NCI-H226 (cell line): ENCODE results near the gene PRSS33.

Experiments
- DNase-seq: peaks from one replicate; pipeline ENCODE4 v3.0.0-alpha.2; 2015

PRSS33 gene

DNA sequence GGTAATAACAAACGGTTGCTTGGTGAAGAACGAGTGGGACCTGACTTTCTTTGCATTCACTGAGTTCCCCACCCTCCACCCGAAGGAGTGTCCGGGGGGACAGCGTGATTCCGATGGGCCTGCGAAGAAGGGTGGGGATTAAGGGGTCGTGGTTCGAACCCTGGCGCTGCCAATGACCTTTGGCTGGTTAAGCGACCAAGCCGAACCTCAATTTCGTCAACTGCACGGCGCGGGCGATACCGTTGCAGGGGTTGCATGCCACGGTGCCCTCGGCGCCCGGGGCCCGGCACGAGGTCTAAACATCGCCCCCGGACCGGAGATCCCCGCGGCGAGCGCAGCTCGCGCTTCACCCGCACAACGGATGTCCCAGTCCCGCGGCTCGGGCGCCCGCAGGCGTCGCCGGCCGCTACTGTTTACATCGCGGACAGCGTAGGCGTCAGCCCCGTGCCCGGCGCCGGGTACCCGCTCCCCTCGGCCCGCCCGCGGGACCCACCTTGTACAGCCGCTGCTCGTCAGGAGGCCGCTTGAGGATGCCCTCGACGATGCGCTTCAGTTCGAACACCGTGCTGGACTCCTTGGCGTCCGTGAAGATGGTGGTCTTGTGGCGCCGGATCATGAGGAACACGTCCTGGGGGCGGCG is 10.7 kb downstream of the PRSS33 start:
- no peak for DNase-seq

DNA sequence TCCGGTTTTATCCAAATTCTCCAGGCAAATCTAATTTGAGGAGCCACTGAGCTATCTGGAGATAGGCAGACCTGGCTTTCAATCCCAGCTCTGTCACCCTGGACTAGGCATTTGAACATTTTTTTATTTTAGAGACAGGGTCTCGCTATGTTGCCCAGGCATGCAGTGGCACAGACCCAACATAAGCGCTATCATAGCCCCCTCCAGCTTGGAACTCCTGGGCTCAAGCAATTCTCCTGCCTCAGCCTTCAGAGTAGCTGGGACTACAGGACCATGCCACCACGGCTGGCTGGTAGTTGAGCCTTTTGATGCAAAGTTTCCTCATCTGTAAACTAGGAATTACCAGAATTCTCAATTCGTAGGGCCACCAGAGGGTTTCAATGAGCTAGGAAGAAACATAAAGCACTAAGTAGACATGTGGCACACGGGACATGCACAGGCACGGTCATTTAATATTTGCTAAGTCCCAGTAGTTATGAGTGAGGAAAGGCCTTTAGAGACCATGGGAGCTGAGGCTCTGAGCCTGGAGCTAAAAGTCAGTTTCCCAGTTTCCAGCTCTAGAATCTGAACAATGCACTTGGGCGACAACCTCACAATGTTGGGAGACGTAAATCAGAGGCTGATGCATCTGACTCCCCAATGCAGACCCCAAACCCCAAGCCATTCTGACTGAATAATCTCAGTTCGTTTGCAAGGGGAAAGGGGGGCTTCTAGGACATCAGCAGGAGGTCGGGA is 11.4 kb downstream of the PRSS33 start:
- no peak for DNase-seq

DNA sequence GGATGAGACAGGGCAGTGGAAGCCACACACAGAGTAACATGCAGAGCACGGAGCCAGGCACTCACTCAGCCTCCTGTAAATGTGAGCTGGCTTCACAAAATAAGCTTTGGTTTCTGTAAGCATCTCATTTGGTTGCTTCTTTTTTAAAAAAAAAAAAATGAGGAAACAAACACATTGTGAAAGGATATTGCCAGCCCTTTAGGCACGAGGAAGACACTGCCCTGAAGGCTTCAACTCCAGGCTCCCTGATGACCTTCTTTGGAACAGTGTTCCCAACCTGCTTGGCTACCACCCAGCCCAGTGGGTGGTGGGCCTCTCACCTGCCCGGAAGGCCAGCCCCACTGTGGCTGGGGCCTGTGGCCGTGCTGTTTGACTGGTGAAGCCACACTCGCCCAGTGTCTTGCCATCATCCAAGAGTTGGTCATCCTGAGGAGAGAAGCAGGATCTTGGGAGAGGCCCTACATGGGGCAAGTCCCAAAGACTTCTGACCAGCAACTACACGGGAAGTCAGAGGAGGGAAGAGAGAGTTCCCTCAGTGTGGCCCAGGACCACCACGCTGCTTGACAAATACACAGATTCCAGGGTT is 12.1 kb downstream of the PRSS33 start:
- no peak for DNase-seq

DNA sequence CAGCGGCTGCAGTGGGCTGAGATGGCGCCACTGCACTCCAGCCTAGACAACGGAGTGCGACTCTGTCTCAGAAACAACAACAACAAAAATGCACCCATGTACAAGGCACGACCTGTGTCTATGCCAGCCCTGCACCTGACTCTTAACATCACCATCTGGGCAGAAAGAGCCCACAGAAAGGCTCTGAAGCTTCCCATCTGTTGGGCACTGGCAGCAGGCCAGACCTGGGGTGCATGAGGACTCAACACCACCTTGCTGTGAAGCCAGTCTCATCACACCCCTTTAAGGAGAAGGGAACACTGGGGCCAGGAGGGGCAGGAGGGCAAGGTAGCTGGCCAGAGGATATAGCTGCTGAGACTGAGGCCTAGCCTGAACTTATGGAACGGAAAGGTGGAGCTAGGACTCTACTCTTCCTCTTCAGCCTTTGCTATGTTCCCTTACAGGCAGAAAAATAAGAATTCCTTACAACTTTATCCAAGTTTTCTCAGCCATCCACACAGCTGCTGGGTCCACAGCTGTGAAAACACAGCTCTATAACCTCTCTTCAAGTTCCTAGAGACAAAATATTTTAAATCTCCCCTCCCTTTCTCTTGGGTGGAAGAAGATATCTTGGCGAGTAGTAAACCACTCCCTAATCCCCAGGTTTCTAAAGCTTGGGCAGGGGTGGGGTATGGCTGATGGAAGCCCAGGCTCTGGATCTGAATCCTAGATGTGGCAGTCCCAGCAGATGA is 13.0 kb downstream of the PRSS33 start:
- DNase-seq = no peak

DNA sequence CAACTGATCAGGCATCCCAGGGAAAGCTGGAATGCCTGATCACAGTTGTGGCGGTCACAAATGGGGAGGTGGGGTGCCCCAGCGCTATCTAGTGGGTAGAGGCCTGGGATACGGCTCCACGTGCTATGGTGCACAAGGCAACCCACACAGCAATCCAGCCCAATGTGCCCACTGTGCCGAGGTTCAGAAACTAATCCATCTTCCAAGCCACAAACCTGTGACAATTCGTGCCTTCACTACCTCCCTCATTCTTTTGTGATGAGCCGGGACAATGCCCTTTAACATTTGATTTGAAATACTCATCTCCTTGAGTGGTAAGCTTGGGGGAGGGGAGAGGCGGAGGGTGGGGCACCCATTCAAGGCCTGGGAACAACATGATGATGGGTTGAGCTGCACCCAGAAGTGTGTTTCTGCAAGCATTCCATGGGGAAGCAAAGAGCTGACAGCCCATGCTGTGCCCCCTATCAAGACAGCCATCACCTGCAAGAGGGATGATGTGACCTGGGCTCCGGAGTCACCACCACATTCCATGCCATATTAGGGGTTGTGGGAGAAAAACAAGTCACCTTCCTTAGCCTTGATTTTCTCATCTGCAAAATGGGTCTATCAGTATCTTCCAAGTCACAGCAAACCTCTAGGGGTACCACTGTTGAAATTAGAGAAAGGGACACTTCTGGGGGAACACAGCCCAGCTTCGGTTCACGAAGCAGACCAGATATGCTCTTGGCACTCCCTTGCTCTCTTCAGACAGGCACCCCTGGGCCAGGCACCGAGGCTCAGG is 14.0 kb downstream of the PRSS33 start:
- no peak for DNase-seq

DNA sequence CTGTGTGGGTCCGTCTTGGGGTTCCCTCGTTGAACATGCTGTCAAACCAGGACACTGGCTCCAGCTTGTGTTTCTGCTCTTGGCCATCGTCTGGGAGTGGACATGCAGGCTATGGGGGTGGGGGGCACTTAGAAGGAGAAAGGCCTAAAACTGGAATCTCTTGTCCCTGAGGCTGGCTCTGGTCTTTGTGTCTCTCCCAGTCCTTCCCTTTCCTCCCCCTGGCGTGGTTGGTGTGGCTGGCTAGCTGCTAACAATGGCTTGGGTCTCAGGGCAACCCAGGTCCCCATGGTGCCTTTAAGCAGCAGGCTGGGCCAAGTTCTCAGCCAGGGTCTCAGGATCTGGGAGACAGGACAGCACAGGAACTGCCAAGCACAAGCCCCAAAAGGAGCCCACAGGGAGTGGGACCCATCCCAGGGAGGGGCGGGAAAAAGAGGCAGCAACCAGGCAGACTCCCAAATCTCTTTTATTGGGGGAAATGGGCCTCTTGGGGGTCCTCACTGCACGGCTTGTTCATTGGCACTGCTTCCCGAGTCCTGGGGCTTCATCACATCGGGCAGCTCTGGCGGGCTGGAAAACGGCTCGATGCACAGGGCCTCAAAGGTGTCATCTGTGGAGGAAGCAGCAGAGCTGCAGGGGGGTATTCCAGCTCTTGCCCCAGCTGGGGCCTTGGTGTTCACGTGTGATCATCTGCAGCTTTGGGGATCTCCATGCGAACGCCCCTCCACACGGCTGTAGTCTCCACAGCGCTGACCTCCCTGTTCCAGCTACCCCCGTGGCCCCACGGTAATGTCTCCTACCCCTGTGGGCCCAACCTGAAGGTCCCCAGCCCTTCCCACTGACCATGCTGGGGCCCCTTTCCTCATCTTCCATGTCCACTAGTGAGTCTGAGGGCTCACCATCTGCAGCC is 15.6 kb downstream of the PRSS33 start:
- no peak for DNase-seq

DNA sequence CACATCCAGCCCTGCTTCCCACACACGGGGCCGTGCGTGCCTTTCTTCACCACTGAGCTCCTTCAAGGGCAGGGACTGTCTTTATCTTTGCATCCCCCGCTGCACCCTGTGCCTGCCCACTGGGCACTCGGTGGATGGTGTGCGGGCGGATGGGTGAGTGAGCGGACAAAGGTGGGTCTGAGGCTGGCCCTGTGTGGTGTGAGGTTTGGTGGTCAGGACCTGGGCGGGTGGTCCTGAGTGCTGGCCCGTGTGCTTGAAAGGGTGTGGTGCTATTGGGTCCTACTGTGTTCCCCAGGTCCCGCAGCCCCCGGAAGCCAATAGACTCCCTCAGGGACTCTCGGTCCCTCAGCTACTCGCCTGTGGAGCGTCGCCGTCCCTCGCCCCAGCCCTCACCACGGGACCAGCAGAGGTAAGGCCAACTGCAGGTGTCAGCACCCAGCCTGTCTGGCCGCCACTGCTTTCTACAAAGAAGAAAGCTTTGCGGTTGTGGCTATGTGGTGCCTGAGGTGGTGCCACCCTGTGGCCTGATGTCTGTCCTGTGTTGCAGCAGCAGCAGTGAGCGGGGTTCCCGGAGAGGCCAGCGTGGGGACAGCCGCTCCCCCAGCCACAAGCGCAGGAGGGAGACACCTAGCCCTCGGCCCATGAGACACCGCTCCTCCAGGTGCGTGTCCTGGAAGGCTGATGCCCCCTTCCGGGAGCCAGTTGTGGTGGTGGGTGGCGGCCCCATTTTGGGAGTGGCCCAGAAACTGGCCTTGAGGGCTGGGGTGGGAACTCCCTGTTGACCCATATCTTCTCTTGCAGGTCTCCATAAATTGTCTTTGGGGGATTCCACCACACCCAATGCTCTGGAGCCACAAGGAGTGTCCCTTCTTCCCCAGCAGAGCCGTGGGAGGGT is 17.1 kb downstream of the PRSS33 start:
- DNase-seq = no peak

DNA sequence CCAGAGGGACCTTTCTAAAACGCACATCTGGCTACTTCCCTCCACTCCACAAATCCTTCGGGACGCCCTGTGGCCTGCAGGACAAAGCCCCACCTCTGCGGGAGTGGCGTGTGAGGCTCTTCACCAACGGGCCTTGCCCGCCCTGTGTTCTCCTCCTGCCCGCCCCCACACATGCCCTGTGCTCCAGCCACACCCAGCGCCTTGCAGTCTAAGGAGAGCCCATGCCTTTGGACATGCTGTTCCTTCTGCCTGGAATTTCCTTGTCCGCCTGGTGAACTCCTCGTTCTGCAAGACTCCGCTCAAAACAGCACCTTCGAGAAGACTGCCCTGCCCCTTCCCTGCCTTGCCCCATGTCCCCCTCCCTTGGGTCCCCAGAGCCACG is 17.7 kb downstream of the PRSS33 start:
- DNase-seq = peak; percentile 44

DNA sequence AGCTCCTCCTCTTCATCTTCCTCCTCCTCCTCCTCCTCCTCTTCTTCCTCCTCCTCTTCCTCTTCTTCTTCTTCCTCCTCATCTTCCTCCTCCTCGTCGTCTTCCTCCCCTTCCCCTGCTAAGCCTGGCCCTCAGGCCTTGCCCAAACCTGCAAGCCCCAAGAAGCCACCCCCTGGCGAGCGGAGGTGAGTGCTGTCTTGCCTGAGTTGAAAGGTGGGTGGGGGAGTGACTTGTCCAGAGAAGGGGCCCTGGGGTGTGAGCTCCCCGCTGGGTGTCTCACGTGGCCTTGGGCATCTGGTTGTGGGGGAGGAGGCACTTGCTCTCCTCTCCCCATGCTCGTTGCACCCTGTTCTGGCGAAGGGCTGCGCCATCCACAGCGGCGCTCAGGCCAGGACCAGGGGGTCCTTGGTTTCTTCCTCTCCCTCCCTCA is 18.2 kb downstream of the PRSS33 start:
- DNase-seq = no peak

DNA sequence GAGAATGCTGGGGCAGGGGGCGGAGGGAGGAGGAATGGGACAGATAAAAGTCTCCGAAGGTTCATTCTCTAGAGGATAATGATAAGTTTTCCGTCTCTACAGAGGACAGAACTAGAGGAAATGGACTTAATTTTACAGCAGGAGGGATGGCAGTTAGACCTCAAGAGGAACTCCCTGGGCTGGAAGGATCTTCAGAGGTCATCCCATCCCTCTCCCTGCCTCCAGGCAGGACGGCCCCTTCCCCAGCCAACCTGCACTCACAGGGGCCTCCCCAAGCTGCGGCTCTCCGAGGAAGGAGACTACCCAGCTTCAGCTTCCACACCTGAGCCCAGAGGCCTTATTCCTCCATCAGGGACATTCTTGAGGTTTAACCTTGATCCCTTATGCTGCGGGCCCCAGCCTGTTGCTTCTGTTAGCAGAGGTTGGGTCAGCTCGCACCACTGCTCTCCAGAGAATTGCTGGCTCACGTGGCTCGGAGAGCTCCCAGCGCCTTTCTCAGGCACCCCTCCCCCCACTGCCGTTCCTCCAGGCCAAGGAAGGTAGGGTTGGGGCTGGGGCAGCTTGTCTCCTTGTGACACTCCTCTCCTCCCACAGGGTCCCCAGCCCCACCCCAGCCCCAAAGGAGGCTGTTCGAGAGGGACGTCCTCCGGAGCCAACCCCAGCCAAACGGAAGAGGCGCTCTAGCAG is 18.8 kb downstream of the PRSS33 start:
- no peak for DNase-seq

DNA sequence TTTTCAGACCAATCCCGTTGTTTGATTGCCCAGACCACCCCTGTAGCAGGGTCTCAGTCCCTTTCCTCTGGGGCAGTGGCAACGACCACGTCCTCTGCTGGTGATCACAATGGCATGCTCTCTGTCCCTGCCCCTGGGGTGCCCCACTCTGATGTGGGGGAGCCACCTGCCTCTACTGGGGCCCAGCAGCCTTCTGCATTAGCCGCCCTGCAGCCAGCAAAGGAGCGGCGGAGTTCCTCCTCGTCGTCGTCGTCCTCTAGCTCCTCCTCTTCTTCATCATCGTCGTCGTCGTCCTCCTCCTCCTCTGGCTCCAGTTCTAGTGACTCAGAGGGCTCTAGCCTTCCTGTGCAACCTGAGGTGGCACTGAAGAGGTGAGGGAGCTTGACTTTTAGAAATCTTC is 19.5 kb downstream of the PRSS33 start:
- DNase-seq = no peak

DNA sequence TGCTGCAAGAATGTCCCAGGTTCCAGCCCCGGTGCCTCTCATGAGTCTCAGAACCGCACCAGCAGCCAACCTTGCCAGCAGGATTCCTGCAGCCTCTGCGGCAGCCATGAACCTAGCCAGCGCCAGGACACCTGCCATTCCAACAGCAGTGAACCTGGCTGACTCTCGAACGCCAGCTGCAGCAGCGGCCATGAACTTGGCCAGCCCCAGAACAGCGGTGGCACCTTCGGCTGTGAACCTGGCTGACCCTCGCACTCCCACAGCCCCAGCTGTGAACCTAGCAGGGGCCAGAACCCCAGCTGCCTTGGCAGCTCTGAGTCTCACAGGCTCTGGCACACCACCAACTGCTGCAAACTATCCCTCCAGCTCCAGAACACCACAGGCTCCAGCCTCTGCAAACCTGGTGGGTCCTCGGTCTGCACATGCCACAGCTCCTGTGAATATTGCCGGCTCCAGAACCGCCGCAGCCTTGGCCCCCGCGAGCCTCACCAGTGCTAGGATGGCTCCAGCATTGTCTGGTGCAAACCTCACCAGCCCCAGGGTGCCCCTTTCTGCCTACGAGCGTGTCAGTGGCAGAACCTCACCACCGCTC is 20.1 kb downstream of the PRSS33 start:
- DNase-seq = no peak

DNA sequence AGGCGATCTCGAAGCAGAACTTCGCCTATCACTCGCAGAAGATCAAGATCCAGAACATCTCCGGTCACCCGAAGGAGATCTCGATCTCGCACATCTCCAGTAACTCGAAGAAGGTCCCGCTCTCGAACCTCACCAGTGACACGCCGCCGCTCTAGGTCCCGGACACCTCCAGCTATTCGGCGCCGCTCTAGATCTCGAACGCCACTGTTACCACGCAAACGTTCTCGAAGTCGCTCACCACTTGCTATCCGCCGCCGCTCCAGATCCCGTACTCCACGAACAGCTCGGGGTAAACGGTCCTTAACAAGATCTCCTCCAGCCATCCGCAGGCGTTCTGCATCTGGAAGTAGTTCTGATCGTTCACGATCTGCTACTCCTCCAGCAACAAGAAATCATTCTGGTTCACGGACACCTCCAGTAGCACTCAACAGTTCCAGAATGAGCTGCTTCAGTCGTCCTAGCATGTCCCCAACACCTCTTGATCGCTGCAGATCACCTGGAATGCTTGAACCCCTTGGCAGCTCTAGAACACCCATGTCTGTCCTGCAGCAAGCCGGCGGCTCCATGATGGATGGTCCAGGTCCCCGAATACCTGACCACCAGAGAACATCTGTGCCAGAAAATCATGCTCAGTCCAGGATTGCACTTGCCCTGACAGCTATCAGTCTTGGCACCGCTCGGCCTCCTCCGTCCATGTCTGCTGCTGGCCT is 20.8 kb downstream of the PRSS33 start:
- no peak for DNase-seq

DNA sequence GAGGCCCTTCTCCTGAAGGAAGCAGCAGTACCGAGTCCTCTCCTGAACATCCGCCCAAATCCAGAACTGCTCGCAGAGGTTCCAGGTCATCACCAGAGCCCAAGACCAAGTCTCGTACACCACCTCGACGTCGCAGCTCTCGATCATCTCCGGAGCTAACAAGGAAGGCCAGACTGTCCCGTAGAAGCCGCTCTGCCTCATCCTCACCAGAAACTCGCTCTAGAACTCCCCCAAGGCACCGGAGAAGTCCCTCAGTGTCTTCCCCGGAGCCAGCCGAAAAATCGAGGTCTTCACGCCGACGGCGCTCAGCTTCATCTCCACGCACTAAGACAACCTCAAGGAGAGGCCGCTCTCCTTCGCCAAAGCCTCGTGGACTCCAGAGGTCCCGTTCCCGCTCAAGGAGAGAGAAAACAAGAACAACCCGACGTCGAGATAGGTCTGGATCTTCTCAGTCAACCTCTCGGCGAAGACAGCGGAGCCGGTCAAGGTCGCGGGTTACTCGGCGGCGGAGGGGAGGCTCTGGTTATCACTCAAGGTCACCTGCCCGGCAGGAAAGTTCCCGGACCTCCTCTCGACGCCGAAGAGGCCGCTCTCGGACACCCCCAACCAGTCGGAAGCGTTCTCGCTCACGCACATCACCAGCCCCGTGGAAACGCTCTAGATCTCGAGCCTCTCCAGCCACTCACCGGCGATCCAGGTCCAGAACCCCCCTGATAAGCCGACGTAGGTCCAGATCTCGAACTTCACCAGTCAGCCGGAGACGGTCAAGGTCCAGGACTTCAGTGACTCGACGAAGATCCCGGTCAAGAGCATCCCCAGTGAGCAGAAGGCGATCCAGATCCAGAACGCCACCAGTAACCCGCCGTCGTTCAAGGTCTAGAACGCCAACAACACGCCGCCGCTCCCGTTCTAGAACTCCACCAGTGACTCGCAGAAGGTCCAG is 21.6 kb downstream of the PRSS33 start:
- DNase-seq = no peak

DNA sequence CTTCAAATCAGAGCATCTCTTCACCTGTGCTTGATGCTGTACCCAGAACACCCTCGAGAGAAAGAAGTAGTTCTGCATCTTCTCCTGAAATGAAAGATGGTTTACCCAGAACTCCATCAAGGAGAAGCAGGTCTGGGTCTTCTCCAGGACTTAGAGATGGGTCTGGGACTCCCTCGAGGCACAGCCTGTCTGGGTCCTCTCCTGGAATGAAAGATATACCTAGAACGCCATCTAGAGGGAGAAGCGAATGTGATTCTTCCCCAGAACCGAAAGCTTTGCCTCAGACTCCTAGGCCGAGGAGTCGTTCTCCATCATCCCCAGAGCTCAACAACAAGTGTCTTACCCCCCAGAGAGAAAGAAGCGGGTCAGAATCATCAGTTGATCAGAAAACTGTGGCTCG is 22.6 kb downstream of the PRSS33 start:
- no peak for DNase-seq

DNA sequence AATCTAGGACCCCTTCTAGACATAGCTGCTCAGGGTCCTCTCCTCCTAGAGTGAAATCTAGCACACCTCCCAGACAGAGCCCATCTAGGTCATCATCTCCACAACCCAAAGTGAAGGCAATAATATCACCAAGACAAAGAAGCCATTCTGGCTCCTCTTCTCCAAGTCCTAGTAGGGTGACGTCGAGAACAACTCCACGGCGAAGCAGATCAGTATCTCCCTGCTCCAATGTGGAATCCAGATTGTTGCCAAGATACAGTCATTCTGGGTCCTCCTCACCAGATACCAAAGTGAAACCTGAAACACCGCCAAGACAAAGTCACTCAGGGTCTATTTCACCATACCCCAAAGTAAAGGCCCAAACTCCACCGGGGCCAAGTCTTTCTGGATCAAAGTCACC is 24.2 kb downstream of the PRSS33 start:
- no peak for DNase-seq

DNA sequence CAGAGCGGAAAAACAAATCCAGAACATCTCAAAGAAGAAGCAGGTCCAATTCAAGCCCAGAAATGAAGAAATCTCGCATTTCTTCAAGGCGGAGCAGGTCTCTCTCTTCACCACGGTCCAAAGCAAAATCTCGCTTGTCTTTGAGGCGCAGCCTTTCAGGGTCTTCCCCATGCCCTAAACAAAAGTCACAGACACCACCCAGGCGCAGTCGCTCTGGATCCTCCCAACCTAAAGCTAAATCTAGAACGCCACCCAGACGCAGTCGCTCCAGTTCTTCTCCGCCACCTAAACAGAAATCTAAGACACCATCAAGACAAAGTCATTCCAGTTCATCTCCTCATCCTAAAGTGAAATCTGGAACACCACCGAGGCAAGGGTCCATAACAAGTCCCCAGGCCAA is 24.6 kb downstream of the PRSS33 start:
- no peak for DNase-seq
